ENCODE measurements around the gene HLCS.

The HLCS gene

GRCh38 chr21:36964827-36965719, 1.4 kb downstream of the HLCS start:
- DNase-seq (ENCODE audit: extremely low spot score) = no peak
- no peak for TF ChIP-seq CTCF (IDR thresholded peaks at IDR 0.05; ENCODE audit: control extremely low read depth, extremely low read depth, low read depth, missing control alignments)
- ChIA-PET POLR2A (interaction anchor here (1.8 kb wide), 1 partner anchor 25 kb away, joined by 5 read pairs; no protein-coding TSS in a partner anchor), CTCF (interaction anchor here (0.7 to 8.7 kb wide), 11 partner anchors 11 to 45 kb away, joined by 3 to 42 read pairs (median 5); no protein-coding TSS in a partner anchor)

- no peak for TF ChIP-seq CTCF (IDR thresholded peaks at IDR 0.05; ENCODE audit: control extremely low read depth, extremely low read depth, low read depth, missing control alignments)
- ChIA-PET POLR2A (no interaction called here), CTCF (interaction anchor here (4.0 to 8.7 kb wide), 3 partner anchors 13 to 26 kb away, joined by 17 to 42 read pairs (median 22); no protein-coding TSS in a partner anchor)
- DNase-seq (ENCODE audit: extremely low spot score) = no peak
Observed at GRCh38 chr21:36964398-36964797, 2.1 kb downstream of the HLCS start.

GRCh38 chr21:36962098-36962780, 4.2 kb downstream of the HLCS start:
- TF ChIP-seq CTCF (IDR thresholded peaks at IDR 0.05; ENCODE audit: control extremely low read depth, extremely low read depth, low read depth, missing control alignments) = no peak
- no peak for DNase-seq (ENCODE audit: extremely low spot score)
- ChIA-PET CTCF (interaction anchor here (0.7 to 1.8 kb wide), 4 partner anchors 11 to 16 kb away, joined by 3 to 5 read pairs (median 4); no protein-coding TSS in a partner anchor), POLR2A (interaction anchor here (0.6 kb wide), 1 partner anchor 28 kb away, joined by 5 read pairs; no protein-coding TSS in a partner anchor)

- ChIA-PET CTCF (interaction anchor here (1.0 to 1.4 kb wide), 3 partner anchors 10 to 49 kb away, joined by 3 to 4 read pairs (median 4); no protein-coding TSS in a partner anchor), POLR2A (no interaction called here)
- no peak for TF ChIP-seq CTCF (IDR thresholded peaks at IDR 0.05; ENCODE audit: control extremely low read depth, extremely low read depth, low read depth, missing control alignments)
- DNase-seq (ENCODE audit: extremely low spot score) = no peak
Observed at GRCh38 chr21:36960676-36961284, 5.7 kb downstream of the HLCS start.

- no peak for DNase-seq (ENCODE audit: extremely low spot score)
- no peak for TF ChIP-seq CTCF (IDR thresholded peaks at IDR 0.05; ENCODE audit: control extremely low read depth, extremely low read depth, low read depth, missing control alignments)
- ChIA-PET CTCF (interaction anchor here (1.7 kb wide), 1 partner anchor 28 kb away, joined by 4 read pairs; no protein-coding TSS in a partner anchor), POLR2A (no interaction called here)
Observed at GRCh38 chr21:36959020-36959835, 7.2 kb downstream of the HLCS start.

All from GM10248 (cell line).